ENCODE measurements around the gene ABCG8. TPM values are rescaled to one million over a fixed set of nuclear protein-coding genes. Genes with fewer than 3 reads are reported as not detected.
A peak's percentile ranks its signal among the peaks of the same experiment; 100 is the strongest.

Gene ABCG8
- total RNA-seq, 1 donor, result not detected

GRCh38 chr2:43890855-43891254, 52.1 kb downstream of the ABCG8 start:
- peak; percentile 23 for DNase-seq (ENCODE audit: low read depth)
- no peak overlapping the region for H3K4me3 ChIP-seq (ENCODE audit: low read depth, low read length)
- no peak for TF ChIP-seq CTCF (IDR thresholded peaks at IDR 0.05; ENCODE audit: insufficient read depth, low read length)

- TF ChIP-seq CTCF (IDR thresholded peaks at IDR 0.05; ENCODE audit: insufficient read depth, low read length), result no peak
- DNase-seq (ENCODE audit: low read depth), result no peak
- no peak overlapping the region for H3K4me3 ChIP-seq (ENCODE audit: low read depth, low read length)
Observed at GRCh38 chr2:43894743-43895142, 56.0 kb downstream of the ABCG8 start.

GRCh38 chr2:43896906-43897305, 58.1 kb downstream of the ABCG8 start:
- no peak overlapping the region for H3K4me3 ChIP-seq (ENCODE audit: low read depth, low read length)
- no peak for TF ChIP-seq CTCF (IDR thresholded peaks at IDR 0.05; ENCODE audit: insufficient read depth, low read length)
- DNase-seq (ENCODE audit: low read depth), result no peak

- no peak overlapping the region for H3K4me3 ChIP-seq (ENCODE audit: low read depth, low read length)
- no peak for TF ChIP-seq CTCF (IDR thresholded peaks at IDR 0.05; ENCODE audit: insufficient read depth, low read length)
- no peak for DNase-seq (ENCODE audit: low read depth)
Observed at GRCh38 chr2:43897492-43897891, 58.7 kb downstream of the ABCG8 start.

GRCh38 chr2:43898134-43898837, 59.5 kb downstream of the ABCG8 start:
- H3K4me3 ChIP-seq (ENCODE audit: low read depth, low read length), result no peak overlapping the region
- DNase-seq (ENCODE audit: low read depth), result no peak
- TF ChIP-seq CTCF (IDR thresholded peaks at IDR 0.05; ENCODE audit: insufficient read depth, low read length), result peak; percentile 22

- no peak for TF ChIP-seq CTCF (IDR thresholded peaks at IDR 0.05; ENCODE audit: insufficient read depth, low read length)
- H3K4me3 ChIP-seq (ENCODE audit: low read depth, low read length), result no peak overlapping the region
- no peak for DNase-seq (ENCODE audit: low read depth)
Observed at GRCh38 chr2:43898838-43899346, 60.1 kb downstream of the ABCG8 start.

GRCh38 chr2:43899589-43899988, 60.8 kb downstream of the ABCG8 start:
- no peak for DNase-seq (ENCODE audit: low read depth)
- no peak for TF ChIP-seq CTCF (IDR thresholded peaks at IDR 0.05; ENCODE audit: insufficient read depth, low read length)
- H3K4me3 ChIP-seq (ENCODE audit: low read depth, low read length), result no peak overlapping the region

Measured in fibroblast of the aortic adventitia (primary cell).